A673 (cell line): Measurements from ENCODE around the gene KRTAP3-2.

Experiments
- CTCF ChIP-seq: fragments of 300-800, 200-600 bp; sonication (generic); conservative IDR thresholded peaks from 2 replicates; pipeline ENCODE4 v1.5.1; 2017; ENCODE audit warnings: low read depth, mild to moderate bottlenecking, antibody characterized with exemption, low read length, moderate library complexity, mixed read lengths
- EZH2 ChIP-seq: fragments of 200-600 bp; sonication (generic); IDR thresholded peaks from 2 replicates; pipeline ENCODE4 v1.6.1; 2017; ENCODE audit warnings: borderline replicate concordance, low read depth, mild to moderate bottlenecking, mixed read lengths, antibody characterized with exemption, low read length; ENCODE audit not compliant: poor library complexity, severe bottlenecking

- TF ChIP-seq CTCF, result no peak
- TF ChIP-seq EZH2, result no peak
Observed at GRCh38 chr17:41016578-41017215, 17.0 kb upstream of the KRTAP3-2 start.
